HG03097 (cell line): Measurements from ENCODE around the gene ZNF697.
"Not testable (repeated sequence)": the region's sequence is repeated elsewhere in the genome, so short reads cannot be mapped to it uniquely, and the experiment has no call there.

Experiments
- ATAC-seq: cut with Tn5 transposase; IDR thresholded peaks from one replicate; pipeline ENCODE4 v1.9.1; 2021; ENCODE audit not compliant: unreplicated experiment, low FRiP score

Gene ZNF697

GRCh38 chr1:119605686-119606085, 42.4 kb downstream of the ZNF697 start:
- no peak for ATAC-seq

GRCh38 chr1:119605080-119605479, 43.0 kb downstream of the ZNF697 start:
- not testable (repeated sequence) for ATAC-seq

- no peak for ATAC-seq
Observed at GRCh38 chr1:119603695-119604094, 44.4 kb downstream of the ZNF697 start.

DNA sequence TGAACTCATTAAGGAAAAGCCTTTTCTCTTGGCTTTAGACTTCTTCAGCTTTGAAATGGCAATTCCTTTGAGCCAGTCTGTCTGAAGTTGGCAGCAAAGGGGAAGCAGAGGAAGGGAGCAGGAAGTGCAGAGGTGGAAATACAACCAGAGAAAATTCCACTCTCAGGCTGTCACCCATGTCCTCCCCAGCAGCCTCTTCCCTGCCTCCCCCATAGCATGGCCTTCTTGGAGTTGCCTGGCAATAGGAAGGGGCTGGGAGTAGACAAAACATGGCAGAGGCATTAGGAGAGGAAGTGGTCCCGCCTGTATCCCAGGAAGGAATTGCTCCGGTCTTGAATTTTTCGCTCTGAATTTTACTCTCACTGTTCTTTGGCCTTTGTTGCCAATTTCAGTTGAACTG, 44.8 kb downstream of the ZNF697 start:
- not testable (repeated sequence) for ATAC-seq

DNA sequence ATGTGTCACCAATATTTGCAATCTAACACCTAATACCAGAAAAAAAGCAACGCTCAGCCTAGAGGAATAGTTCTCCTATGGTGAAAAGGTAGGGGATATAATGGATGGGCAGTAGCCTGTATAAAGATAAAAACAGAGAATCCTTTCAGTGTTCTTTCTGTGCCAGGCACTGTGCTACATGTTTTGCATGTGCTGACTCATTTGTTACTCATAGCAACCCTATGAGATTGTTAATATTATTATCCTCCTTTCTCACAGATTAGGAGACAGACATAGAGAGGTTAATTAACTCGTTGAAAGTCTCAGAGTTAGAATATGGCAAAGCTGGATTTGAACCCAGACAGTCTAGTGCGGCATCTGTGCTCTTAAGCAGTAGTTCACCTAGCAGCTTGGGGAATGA, 45.3 kb downstream of the ZNF697 start:
- not testable (repeated sequence) for ATAC-seq

DNA sequence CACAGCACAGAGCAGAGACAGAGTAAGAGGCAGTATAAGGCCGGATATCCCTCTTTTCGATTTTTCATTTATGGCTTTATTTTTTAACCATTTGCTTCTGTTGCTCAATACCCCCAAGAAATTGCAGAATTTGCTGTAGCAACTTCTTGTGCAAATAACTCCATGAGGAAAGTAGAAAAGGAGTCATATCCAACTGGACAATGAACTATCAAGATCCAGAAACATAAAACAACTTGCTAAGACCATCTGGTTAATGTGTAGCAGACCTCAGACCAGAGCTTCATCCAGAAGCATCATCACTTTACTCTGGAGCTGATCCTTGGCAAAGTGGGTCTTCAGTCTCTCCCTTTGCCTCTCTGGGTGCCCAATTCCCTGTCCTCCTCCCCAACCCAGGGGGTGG, 45.9 kb downstream of the ZNF697 start:
- no peak for ATAC-seq

- ATAC-seq, result no peak
Observed at GRCh38 chr1:119600976-119601375, 47.1 kb downstream of the ZNF697 start.

DNA sequence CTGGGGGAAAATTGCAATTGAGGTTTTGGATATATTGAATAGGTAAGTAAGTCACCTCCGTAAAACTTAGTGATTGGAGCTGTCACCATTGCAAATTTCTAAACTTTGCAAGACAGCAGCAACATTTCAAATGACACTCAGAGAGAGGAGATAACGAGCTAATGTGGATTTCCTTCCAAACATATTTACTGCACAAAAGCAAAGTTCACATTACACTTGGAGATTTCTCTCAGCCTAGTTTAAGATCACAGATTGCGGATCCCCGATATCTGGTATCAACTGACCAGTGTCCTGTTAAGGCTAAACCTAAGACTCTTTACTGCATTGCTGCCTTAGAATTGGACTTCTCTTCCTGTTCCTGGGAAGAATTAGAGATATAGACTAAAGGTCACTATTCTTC, 47.5 kb downstream of the ZNF697 start:
- no peak for ATAC-seq

- ATAC-seq, result no peak
Observed at GRCh38 chr1:119595606-119596005, 52.5 kb downstream of the ZNF697 start.

- no peak for ATAC-seq
Observed at GRCh38 chr1:119595168-119595567, 52.9 kb downstream of the ZNF697 start.

DNA sequence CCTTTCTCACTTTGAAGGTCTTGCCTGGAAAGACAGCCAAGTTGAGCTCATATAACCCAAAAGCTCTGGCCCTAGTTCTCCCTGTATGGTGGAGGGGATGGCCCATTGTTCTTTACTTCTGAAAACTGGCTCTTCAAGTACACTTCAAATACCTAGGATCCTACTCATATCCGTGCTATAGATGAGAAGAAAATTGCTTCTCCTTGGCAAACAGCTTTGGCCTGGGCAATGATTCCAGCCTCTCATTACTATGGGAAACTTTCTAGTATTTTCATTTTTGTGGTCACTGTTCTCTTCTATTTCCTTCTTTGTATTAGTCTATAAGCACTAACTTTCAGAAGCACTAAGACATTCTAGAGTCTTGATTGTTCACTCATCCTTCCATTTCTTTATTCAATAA, 53.7 kb downstream of the ZNF697 start:
- ATAC-seq, result no peak

DNA sequence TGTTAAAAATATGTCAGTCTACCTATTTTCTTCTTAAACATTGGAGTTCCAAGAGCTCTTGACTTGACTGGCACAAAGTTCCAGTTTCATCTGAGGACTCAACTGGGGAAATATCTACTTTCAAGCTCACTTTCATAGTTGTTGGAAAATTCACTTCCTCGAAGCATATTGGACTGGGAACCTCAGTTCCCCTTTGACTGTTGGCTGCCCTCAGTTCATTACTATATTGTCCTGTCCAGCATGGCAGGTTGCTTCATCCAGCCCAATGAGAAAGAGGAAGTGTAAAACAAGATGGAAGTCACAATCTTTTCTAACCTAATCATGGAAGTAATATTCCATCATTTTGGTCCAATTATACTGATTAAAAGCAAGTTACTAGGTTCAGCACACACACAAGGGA, 54.3 kb downstream of the ZNF697 start:
- no peak for ATAC-seq

DNA sequence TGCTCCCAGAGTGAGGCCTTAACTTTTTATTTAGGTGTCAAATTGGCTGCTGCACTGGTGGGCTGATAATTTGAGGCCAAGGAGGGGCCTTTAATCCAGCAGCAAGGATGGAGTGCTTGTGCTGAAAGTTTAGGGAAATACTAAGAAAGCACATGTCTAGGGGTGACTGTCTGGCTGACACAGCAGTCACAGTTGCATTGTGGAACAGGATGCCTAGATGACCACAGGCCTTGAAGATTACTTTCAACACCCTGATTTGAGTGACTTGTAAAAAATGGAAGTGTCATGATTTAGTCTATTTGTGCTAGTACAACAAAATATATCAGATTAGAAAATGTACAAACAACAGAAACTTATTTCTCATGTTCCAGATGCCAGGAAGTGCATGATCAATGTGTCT, 57.7 kb downstream of the ZNF697 start:
- no peak for ATAC-seq

DNA sequence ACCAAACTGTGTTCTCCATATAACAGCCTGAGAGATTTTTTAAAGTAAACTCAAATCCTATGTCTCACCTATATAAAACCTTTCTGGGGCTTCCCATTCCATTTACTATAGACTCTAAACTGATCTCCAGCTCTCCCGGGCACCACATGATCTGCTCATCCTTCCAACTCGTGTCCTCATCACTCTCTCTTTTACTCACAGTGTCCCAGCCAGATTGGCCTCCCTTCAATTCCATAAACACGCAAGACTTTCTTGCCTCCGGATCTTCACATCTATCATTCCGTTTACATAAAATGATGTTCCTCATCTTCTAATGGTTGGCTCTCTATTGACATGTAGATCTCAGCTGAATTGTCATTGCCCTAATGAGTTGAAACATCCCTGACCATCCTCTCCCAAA, 59.4 kb downstream of the ZNF697 start:
- no peak for ATAC-seq

GRCh38 chr1:119587341-119587740, 60.7 kb downstream of the ZNF697 start:
- no peak for ATAC-seq

- ATAC-seq, result not testable (repeated sequence)
Observed at GRCh38 chr1:119585801-119586200, 62.3 kb downstream of the ZNF697 start.

- no peak for ATAC-seq
Observed at GRCh38 chr1:119582801-119583200, 65.3 kb downstream of the ZNF697 start.

DNA sequence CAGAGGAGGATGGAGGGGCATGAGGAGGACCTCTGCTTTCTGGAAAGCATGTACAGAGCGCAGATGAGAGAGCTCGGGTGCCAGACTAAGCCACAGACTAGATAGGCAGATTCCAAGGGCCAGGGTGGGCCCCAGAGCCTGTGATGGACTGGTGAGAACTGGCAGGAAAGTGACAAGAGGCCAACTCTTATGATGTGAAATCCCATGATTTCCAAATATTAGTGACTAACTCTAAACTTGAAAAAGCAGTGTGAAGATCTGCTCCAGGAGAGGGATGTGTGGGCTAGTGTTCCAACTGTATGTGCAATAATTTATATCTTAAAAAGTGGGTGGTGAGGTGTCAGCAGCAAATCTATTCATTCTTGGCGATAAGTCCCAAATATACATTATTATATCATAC, 67.0 kb downstream of the ZNF697 start:
- ATAC-seq, result not testable (repeated sequence)

- ATAC-seq, result no peak
Observed at GRCh38 chr1:119573886-119574285, 74.2 kb downstream of the ZNF697 start.

DNA sequence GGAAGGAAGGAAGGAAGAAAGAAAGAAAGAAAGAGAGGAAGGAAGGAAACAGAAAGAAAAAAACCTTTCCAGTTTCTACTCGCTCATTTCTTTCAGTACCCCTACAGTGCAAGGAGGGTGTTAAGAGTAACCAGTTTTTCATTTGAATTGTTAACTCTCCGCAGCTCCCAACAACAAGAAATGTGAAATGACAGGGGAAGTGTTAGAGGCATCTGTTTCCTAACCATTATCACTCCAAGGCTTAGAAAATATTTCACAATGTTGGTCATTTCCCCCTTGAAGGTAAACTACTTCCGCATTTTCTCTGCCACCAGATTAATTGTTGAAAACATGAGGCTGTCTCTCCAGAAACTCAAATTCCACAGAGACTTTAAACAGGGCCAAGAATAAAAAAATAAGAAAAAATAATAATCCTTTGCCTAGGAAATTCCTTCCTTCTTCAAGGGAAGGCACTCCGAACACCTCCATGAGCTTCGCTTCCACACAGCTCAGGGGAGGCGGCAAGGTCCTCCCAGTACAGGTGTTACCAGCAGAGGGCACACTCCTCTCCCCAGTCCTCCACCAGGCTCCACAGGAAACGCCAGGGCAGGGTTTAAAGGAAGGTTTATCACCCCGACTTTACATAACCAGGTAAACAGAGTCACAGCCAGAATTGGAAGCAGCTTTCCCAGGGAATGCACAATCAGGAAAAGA, 78.0 kb downstream of the ZNF697 start:
- ATAC-seq, result not testable (repeated sequence)
